ENCODE results near the gene COL27A1.

GRCh38 chr9:114359801-114360200 lies 204.5 kb downstream of the COL27A1 start:
- TF ChIP-seq CTCF (IDR thresholded peaks at IDR 0.05): no peak
- no peak for TF ChIP-seq EP300 (IDR thresholded peaks at IDR 0.05)
